ENCODE measurements around the gene SIRT5. TPM values are rescaled to one million over a fixed set of nuclear protein-coding genes. Genes with fewer than 3 reads are reported as not detected.

Gene SIRT5
- total and polyA plus RNA-seq, 4 donors, result 5.9 to 11.3 (median 8.0) TPM

GRCh38 chr6:13536796-13537526 is 37.4 kb upstream of the SIRT5 start:
- WGBS, 2 donors, result 76 to 84% methylated on average over 4 of the region's 4 CpGs
- TF ChIP-seq, protein P1, sequence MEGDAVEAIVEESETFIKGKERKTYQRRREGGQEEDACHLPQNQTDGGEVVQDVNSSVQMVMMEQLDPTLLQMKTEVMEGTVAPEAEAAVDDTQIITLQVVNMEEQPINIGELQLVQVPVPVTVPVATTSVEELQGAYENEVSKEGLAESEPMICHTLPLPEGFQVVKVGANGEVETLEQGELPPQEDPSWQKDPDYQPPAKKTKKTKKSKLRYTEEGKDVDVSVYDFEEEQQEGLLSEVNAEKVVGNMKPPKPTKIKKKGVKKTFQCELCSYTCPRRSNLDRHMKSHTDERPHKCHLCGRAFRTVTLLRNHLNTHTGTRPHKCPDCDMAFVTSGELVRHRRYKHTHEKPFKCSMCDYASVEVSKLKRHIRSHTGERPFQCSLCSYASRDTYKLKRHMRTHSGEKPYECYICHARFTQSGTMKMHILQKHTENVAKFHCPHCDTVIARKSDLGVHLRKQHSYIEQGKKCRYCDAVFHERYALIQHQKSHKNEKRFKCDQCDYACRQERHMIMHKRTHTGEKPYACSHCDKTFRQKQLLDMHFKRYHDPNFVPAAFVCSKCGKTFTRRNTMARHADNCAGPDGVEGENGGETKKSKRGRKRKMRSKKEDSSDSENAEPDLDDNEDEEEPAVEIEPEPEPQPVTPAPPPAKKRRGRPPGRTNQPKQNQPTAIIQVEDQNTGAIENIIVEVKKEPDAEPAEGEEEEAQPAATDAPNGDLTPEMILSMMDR (IDR thresholded peaks at IDR 0.05; ENCODE audit: control extremely low read depth, extremely low read depth), result no peak

DNA sequence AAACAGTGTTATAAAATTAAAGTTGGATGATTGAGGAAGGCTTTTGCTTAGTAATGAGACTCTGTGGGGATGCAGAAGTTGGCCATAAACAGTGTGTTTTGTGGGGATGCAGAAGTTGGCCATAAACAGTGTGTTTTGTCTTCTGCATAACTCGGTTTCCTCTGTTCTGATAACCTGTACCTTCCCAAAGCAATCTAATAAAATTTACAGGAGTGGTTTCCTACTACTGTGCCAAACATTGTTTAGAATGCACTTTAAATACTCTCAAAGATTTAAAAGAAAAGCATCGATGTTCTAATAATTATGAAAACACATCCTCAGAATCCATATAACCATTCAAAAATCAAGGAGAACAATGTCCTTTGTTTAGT is 36.9 kb upstream of the SIRT5 start:
- 48 to 64% methylated on average over 2 of the region's 2 CpGs for WGBS, 2 donors
- TF ChIP-seq, protein P1 (IDR thresholded peaks at IDR 0.05; ENCODE audit: control extremely low read depth, extremely low read depth), result no peak
- ATAC-seq (ENCODE audit: insufficient read depth, low FRiP score), result no peak

More at GRCh38 chr6:13536796-13537526, 37.4 kb upstream of the SIRT5 start:
- Histone ChIP-seq H3K4me3 (no peak overlapping the region), H3K9ac (ENCODE audit: insufficient read depth in 1 of 2, low read length in 2 of 2) (no peak overlapping the region), H3K4me1 (ENCODE audit: control insufficient read depth in 5 of 5, insufficient read depth in 5 of 5, low read length in 5 of 5) (peaks cover 0 to 1% (median 0%) of the 10 kb centered on the region in 5 donors), H3K36me3 (ENCODE audit: control insufficient read depth in 4 of 4, insufficient read depth in 4 of 4, low read length in 4 of 4) (no peaks in the 10 kb centered on the region), H3K27ac (ENCODE audit: low read depth in 1 of 2, low read length in 1 of 2) (no peak overlapping the region), H3K9me3 (ENCODE audit: control insufficient read depth in 4 of 4, insufficient read depth in 3 of 4, low read length in 3 of 4) (no peaks in the 10 kb centered on the region), H3K27me3 (ENCODE audit: control insufficient read depth in 3 of 3, insufficient read depth in 3 of 3, low read length in 2 of 3) (no peaks in the 10 kb centered on the region)
- ATAC-seq (ENCODE audit: insufficient read depth, low FRiP score) (no peak), DNase-seq (no peak)

GRCh38 chr6:13538084-13538483 is 36.3 kb upstream of the SIRT5 start:
- Histone ChIP-seq H3K4me3 (no peak overlapping the region), H3K9ac (ENCODE audit: insufficient read depth in 1 of 2, low read length in 2 of 2) (no peak overlapping the region), H3K27me3 (ENCODE audit: control insufficient read depth in 3 of 3, insufficient read depth in 3 of 3, low read length in 2 of 3) (no peaks in the 10 kb centered on the region), H3K27ac (ENCODE audit: low read depth in 1 of 2, low read length in 1 of 2) (no peak overlapping the region), H3K36me3 (ENCODE audit: control insufficient read depth in 4 of 4, insufficient read depth in 4 of 4, low read length in 4 of 4) (no peaks in the 10 kb centered on the region), H3K4me1 (ENCODE audit: control insufficient read depth in 5 of 5, insufficient read depth in 5 of 5, low read length in 5 of 5) (peaks cover 0 to 1% (median 0%) of the 10 kb centered on the region in 5 donors), H3K9me3 (ENCODE audit: control insufficient read depth in 4 of 4, insufficient read depth in 3 of 4, low read length in 3 of 4) (no peaks in the 10 kb centered on the region)
- WGBS, 2 donors, result 62 to 74% methylated on average over 2 of the region's 2 CpGs
- peak; percentile 47 for ATAC-seq (ENCODE audit: insufficient read depth, low FRiP score)
- peak in 2 of 3 donors; percentile 74 to 78 for DNase-seq
- TF ChIP-seq, protein P1 (IDR thresholded peaks at IDR 0.05; ENCODE audit: control extremely low read depth, extremely low read depth), result peak; percentile 30

More for the DNA sequence above, 36.9 kb upstream of the SIRT5 start:
- no peak overlapping the region for H3K27ac ChIP-seq (ENCODE audit: low read depth in 1 of 2, low read length in 1 of 2)
- H3K27me3 ChIP-seq (ENCODE audit: control insufficient read depth in 3 of 3, insufficient read depth in 3 of 3, low read length in 2 of 3), result no peaks in the 10 kb centered on the region
- no peak overlapping the region for H3K4me3 ChIP-seq
- H3K36me3 ChIP-seq (ENCODE audit: control insufficient read depth in 4 of 4, insufficient read depth in 4 of 4, low read length in 4 of 4), result no peaks in the 10 kb centered on the region
- H3K9me3 ChIP-seq (ENCODE audit: control insufficient read depth in 4 of 4, insufficient read depth in 3 of 4, low read length in 3 of 4), result no peaks in the 10 kb centered on the region
- H3K4me1 ChIP-seq (ENCODE audit: control insufficient read depth in 5 of 5, insufficient read depth in 5 of 5, low read length in 5 of 5), result peaks cover 0 to 1% (median 0%) of the 10 kb centered on the region in 5 donors
- DNase-seq, result no peak
- no peak overlapping the region for H3K9ac ChIP-seq (ENCODE audit: insufficient read depth in 1 of 2, low read length in 2 of 2)

Measured in lung (tissue), 12 donors.